OCI-LY3 (cell line): ENCODE results near the gene KCNQ1.
"Not testable (repeated sequence)": the region's sequence is repeated elsewhere in the genome, so short reads cannot be mapped to it uniquely, and the experiment has no call there.

Source experiments
- H2AFZ ChIP-seq: fragments of 200-600, 300-600 bp; shearing (Covaris generic); 2 replicates; pipeline ENCODE4 v1.6.0; 2014; ENCODE audit warnings: antibody characterized with exemption, low read depth, low read length
- H3K27ac ChIP-seq: fragments of 200-600, 300-600 bp; sonication (generic); 2 replicates; pipeline ENCODE4 v1.5.1; 2014; ENCODE audit warnings: mild to moderate bottlenecking, low read length, moderate library complexity, mixed read lengths
- H3K27me3 ChIP-seq: fragments of 200-600, 300-600 bp; sonication (generic); 2 replicates; pipeline ENCODE4 v1.6.1; 2014; ENCODE audit warnings: low read depth, low read length, mixed read lengths
- H3K36me3 ChIP-seq: fragments of 200-600, 300-600 bp; sonication (generic); replicated peaks from 2 replicates; pipeline ENCODE3; 2014; ENCODE audit warnings: low read depth, low read length, mixed read lengths
- H3K4me1 ChIP-seq: fragments of 300-600, 200-600 bp; sonication (generic); 2 replicates; pipeline ENCODE4 v1.6.1; 2014; ENCODE audit warnings: low read length, mixed read lengths
- H3K4me2 ChIP-seq: fragments of 200-600, 300-600 bp; sonication (generic); 2 replicates; pipeline ENCODE4 v1.6.1; 2014; ENCODE audit warnings: low read length, mixed read lengths
- H3K4me3 ChIP-seq: fragments of 300-600, 200-600 bp; sonication (generic); 2 replicates; pipeline ENCODE4 v1.5.1; 2014; ENCODE audit warnings: antibody characterized with exemption, mild to moderate bottlenecking, low read length, moderate library complexity
- H3K79me2 ChIP-seq: fragments of 300-600, 200-600 bp; shearing (Covaris generic); 2 replicates; pipeline ENCODE4 v1.6.1; 2014; ENCODE audit warnings: mild to moderate bottlenecking, low read length, mixed read lengths
- H3K9ac ChIP-seq: fragments of 300-600, 200-600 bp; shearing (Covaris generic); 2 replicates; pipeline ENCODE4 v1.6.0; 2014; ENCODE audit warnings: mild to moderate bottlenecking, low read length, moderate library complexity
- H3K9me3 ChIP-seq: fragments of 200-600, 300-600 bp; shearing (Covaris generic); 2 replicates; pipeline ENCODE4 v1.6.1; 2014; ENCODE audit warnings: low read length, mixed read lengths; ENCODE audit not compliant: insufficient read depth
- H4K20me1 ChIP-seq: fragments of 200-600, 300-600 bp; sonication (generic); 2 replicates; pipeline ENCODE4 v1.6.1; 2016; ENCODE audit warnings: low read length, mixed read lengths; ENCODE audit not compliant: insufficient read depth
- EZH2phosphoT487 ChIP-seq: fragments of 200-600 bp; shearing (Covaris generic); IDR thresholded peaks from 2 replicates; pipeline ENCODE4 v1.6.1; 2018; ENCODE audit warnings: antibody characterized with exemption, mixed run types, low read depth
- TF ChIP-seq, protein P1 (sequence below): fragments of 200-600, 300-600 bp; sonication (generic); IDR thresholded peaks from 2 replicates; pipeline ENCODE4 v1.5.1; 2014; ENCODE audit warnings: antibody characterized with exemption, low read length, low read depth

The KCNQ1 gene

DNA sequence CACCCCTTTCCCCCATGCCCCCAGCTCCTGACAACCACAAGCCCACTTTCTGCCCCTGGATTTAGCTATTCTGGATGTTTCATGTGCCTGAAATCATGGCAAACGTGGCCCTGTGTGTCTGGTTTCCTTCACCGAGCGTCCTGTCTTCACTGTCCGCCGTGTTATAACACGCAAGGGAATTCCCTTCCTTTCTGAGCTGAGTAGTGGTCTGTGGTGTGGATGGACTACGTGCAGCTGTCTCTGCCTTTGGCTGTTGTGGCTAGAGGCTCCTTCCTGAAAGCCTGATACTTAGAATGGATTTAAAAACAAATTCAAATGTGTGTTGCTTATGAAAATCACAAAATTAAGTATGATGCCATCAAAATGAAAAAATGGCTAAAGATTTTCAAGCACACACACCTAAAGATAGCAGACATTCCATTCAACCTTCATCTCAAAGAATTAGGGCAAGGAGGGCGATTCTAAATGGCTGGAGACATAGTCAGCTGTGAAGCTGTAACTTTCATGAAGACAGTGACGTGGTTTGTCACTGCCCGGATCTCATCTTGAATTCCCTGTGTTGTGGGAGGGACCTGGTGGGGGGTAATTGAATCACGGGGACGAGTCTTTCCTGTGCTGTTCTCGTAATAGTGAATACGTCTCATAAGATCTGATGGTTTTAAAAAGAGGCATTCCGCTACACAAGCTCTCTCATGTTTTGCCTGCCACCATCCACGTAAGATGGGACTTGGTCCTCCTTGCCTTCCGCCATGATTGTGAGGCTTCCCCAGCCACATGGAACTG, 30.5 kb downstream of the KCNQ1 start:
- H2AFZ ChIP-seq = no peak overlapping the region
- TF ChIP-seq EZH2phosphoT487 = no peak
- TF ChIP-seq, protein P1, sequence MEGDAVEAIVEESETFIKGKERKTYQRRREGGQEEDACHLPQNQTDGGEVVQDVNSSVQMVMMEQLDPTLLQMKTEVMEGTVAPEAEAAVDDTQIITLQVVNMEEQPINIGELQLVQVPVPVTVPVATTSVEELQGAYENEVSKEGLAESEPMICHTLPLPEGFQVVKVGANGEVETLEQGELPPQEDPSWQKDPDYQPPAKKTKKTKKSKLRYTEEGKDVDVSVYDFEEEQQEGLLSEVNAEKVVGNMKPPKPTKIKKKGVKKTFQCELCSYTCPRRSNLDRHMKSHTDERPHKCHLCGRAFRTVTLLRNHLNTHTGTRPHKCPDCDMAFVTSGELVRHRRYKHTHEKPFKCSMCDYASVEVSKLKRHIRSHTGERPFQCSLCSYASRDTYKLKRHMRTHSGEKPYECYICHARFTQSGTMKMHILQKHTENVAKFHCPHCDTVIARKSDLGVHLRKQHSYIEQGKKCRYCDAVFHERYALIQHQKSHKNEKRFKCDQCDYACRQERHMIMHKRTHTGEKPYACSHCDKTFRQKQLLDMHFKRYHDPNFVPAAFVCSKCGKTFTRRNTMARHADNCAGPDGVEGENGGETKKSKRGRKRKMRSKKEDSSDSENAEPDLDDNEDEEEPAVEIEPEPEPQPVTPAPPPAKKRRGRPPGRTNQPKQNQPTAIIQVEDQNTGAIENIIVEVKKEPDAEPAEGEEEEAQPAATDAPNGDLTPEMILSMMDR = no peak
- no peak overlapping the region for H3K4me3 ChIP-seq
- H3K9me3 ChIP-seq = no peaks in the 10 kb centered on the region
- H3K79me2 ChIP-seq = no peaks in the 10 kb centered on the region
- H4K20me1 ChIP-seq = no peaks in the 10 kb centered on the region
- H3K4me2 ChIP-seq = no peak overlapping the region
- H3K36me3 ChIP-seq = no peaks in the 10 kb centered on the region
- H3K27ac ChIP-seq = no peak overlapping the region
- no peaks in the 10 kb centered on the region for H3K4me1 ChIP-seq
- no peaks in the 10 kb centered on the region for H3K27me3 ChIP-seq
- no peak overlapping the region for H3K9ac ChIP-seq

GRCh38 chr11:2477254-2477653, 32.4 kb downstream of the KCNQ1 start:
- no peaks in the 10 kb centered on the region for H3K79me2 ChIP-seq
- no peaks in the 10 kb centered on the region for H3K27me3 ChIP-seq
- H3K36me3 ChIP-seq = no peaks in the 10 kb centered on the region

DNA sequence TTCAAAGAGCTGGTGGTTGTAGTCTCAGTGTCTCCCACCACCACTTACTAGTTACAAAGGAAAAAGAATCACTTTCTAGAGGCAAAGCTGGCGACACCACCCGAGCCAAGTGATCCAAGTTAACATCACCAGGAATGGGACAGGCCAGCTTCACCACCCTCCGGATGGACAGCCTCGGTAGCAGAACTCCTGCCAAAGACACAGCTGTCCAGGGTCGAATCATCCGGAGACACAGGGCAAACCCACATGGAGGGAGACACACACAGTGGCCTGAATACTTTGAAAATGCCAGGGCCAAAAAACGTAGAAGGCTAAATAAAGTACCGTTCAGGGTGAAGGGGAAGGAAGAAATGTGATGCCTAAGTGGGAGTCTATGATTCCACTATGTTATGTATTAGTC, 33.1 kb downstream of the KCNQ1 start:
- Histone ChIP-seq H3K79me2 (no peaks in the 10 kb centered on the region), H3K36me3 (no peaks in the 10 kb centered on the region), H2AFZ (no peak overlapping the region), H3K9ac (no peak overlapping the region), H3K4me2 (no peak overlapping the region), H3K9me3 (no peaks in the 10 kb centered on the region), H4K20me1 (no peaks in the 10 kb centered on the region), H3K27me3 (no peaks in the 10 kb centered on the region), H3K27ac (no peak overlapping the region), H3K4me1 (no peaks in the 10 kb centered on the region), H3K4me3 (no peak overlapping the region)
- no peak for TF ChIP-seq EZH2phosphoT487
- TF ChIP-seq, protein P1 = no peak

More at GRCh38 chr11:2477254-2477653, 32.4 kb downstream of the KCNQ1 start:
- Histone ChIP-seq H3K4me3 (no peak overlapping the region), H3K4me1 (no peaks in the 10 kb centered on the region), H3K4me2 (no peak overlapping the region), H3K27ac (no peak overlapping the region), H4K20me1 (no peaks in the 10 kb centered on the region), H3K9ac (no peak overlapping the region), H2AFZ (no peak overlapping the region), H3K9me3 (no peaks in the 10 kb centered on the region)
- TF ChIP-seq EZH2phosphoT487 = no peak
- TF ChIP-seq, protein P1 = no peak

DNA sequence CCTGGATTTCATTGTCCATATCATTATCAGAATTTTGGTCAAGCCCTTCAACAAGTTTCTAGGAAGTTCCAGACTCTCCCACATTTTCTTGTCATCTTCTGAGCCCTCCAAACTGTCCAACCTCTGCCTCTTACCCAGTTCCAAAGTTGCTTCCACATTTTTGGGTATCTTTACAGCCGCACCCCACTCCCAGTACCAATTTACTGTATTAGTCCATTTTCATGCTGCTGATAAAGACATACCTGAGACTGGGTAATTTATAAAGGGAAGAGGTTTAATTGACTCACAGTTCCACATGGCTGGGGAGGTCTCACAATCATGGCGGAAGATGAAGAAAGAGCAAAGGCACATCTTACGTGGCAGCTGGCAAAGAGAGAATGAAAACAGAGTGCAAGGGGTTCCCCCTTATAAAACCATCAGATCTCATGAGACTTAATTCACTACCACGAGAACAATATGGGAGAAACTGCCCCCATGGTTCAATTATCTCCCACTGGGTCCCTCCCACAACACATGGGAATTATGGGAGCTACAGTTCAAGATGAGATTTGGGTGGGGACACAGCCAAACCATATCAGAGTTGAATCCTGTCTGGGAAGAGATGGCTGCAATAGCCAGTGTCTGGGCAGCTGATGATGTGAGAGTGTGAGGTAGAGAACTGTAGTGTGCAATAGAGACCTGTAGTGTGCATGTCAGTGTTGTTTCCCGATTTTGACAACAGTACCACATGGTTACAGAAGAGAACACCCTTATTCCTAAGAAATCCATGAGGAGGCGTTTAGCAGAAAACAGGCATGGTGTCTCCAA, 35.5 kb downstream of the KCNQ1 start:
- not testable (repeated sequence) for H2AFZ ChIP-seq, H3K4me3 ChIP-seq, H3K9me3 ChIP-seq, H3K27ac ChIP-seq, H3K4me2 ChIP-seq, H3K36me3 ChIP-seq, H3K27me3 ChIP-seq, H3K9ac ChIP-seq, H3K4me1 ChIP-seq, H4K20me1 ChIP-seq, H3K79me2 ChIP-seq
